SH-SY5Y (cell line): ENCODE results near the gene RMDN3.

ENCODE experiments used
- GATA2 ChIP-seq: IDR thresholded peaks from 2 replicates; pipeline ENCODE4 v1.6.1; 2011; ENCODE audit warnings: mild to moderate bottlenecking, low read depth, low read length
- GATA3 ChIP-seq: IDR thresholded peaks from 2 replicates; pipeline ENCODE4 v1.6.1; 2011; ENCODE audit warnings: low read depth, mild to moderate bottlenecking, low read length, moderate library complexity

- no peak for TF ChIP-seq GATA2
- no peak for TF ChIP-seq GATA3
Observed at GRCh38 chr15:40790718-40791117, 35.7 kb upstream of the RMDN3 start.
